T-helper 9 cell (primary cell): Measurements from ENCODE around the gene GRK2.
A peak's percentile ranks its signal among the peaks of the same experiment; 100 is the strongest.
"Not testable (repeated sequence)": the region's sequence is repeated elsewhere in the genome, so short reads cannot be mapped to it uniquely, and the experiment has no call there.

Experiments used
- DNase-seq: peaks from one replicate; pipeline ENCODE4 v3.0.0-alpha.2; 2020

The GRK2 gene

DNA sequence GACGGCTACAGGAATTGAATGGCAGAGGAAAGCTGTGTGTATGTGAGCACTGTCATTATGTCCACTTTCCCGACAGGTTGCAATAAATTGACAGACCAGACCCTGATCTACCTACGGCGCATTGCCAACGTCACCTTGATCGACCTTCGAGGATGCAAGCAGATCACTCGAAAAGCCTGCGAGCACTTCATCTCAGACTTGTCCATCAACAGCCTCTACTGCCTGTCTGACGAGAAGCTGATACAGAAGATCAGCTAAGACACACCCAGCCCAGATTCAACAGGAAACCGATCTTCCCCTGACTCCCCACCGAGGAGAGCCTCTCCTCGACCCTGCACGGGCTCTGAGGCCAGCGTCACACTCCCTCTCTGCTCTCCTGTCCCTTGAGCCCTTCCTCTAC is 11.5 kb upstream of the GRK2 start:
- no peak for DNase-seq

DNA sequence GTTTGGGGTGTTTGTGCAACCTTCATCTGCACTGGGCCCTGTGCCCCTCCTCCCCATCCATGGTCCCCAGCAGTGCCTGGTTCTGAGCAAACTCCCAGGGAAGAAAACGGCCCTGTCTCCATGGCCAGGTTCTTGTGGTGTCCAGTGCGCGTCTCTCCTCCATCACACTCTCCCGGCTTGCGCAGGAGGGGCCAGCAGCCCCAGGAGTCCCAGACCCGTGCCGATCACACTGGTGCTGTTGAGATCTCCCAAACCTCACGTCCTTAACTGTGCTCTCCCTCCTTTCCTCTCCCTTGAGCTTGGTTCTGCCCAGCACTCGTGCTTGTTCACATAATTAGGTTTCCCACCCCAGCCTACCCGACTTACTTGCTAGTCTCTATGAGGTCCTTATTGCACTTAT is 10.9 kb upstream of the GRK2 start:
- no peak for DNase-seq

DNA sequence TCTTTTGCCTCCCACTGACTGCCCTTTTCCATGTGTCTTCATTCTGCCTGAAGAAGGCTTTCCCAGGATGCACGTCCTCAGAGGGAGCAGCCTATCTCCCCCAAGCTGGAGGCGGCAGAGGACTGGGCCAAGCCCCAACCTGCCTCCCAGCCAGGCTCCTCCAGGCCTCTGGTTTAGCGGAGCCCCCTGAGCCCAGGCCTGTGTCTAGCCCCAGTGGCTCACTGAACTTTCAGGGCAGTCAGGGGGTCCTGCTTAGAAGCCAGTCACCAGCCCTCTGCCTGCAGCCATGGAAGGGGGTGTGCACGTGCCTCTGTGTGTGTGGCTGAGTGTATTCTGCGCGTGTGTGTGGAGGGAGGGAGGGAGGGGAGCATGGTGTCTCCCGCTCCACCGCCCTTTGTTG is 10.4 kb upstream of the GRK2 start:
- no peak for DNase-seq

DNA sequence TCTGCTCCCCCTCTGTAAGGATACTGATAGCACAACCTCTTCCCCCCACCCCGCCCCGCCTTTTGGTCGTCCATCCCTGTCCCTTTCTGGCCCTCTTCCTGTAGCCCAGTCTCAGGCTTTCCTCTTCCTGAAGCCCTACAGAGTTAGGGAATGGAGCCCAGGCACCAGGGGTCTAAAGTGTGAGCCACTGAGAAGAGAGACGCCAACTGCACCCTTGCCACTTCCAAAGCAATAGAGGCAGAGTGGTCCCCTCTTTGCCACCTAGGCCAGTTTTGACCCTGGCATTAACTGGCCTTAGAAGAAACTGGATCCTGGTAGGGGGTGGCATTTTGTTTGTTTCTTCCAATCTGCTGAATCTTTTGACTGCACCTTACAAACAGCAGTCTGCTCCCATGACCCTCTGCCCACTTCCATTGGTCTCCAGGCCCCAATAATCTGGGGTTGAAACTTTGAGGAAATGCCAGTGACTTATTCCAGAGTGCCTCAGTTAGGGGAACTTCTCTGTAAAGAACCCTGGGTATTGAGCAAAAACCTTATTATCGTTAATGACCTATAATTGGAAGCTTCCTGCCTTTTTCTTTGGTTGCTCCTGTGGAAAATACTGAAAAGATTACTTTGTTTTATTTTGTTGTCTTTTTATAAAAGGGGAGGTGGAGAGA is 9.7 kb upstream of the GRK2 start:
- DNase-seq: no peak

DNA sequence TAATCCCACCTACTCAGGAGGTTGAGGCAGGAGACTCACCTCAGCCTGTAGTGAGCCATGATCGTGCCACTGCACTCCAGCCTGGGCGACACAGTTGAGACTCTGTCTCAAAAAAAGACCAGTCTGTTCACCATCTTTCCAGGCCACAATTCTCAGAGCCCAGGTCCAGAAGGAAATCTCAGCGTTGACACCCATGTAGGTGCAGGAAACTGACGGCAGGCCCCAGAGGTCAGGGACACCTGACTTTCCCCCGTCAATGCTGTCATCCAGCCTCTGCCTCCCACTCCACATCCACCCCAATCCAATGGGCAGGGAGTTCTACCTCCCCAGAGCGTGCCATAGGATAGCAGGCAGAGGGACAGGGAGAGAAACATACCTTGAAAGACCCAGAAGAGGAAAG is 5.9 kb upstream of the GRK2 start:
- DNase-seq: no peak

DNA sequence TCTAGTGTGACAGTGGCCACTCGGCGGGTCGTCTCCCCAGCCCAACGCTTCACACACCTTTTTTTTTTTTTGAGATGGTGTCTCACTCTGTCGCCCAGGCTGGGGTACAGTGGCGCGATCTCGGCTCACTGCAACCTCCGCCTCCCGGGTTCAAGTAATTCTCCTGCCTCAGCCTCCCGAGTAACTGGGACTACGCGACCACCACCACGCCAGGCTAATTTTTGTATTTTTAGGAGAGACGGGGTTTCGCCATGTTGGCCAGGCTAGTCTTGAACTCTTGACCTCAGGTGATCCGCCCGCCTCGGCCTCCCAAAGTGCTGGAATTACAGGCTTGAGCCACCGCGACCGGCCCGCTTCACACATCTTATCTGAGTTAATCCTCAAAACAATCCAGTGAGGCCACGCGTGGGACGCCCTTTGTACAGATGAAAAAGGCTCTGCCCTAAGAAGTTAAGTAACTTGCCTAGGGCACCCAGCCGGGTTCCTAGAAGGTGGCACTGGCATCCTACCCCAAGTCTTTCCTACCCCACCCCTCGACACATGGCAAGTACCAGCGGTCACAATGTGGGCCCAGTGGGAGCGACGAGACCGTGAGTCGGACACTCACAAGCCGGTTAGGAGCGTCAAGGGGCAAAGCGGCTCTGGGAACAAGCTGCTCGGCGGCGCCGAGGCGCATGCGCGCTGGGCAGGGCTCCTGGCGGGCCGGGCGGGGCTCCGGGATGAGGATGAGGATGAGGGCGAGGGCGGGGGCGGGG is 5.2 kb upstream of the GRK2 start:
- not testable (repeated sequence) for DNase-seq

DNA sequence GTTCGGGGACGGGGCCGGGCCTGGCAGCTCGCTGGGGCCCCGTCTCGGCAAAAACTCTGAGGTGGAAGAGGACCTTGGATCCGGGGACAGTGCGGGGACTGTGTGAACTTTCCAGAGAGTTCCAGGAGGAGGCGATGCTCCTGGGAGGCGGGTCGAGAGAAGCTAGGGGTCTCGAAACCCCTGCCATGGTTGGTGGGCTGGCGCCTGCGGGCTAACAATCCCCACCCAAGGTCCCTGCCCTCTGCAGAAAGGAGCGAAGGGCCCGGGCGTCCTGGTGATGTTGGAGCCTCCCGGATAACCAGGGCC is 4.7 kb upstream of the GRK2 start:
- DNase-seq: no peak

DNA sequence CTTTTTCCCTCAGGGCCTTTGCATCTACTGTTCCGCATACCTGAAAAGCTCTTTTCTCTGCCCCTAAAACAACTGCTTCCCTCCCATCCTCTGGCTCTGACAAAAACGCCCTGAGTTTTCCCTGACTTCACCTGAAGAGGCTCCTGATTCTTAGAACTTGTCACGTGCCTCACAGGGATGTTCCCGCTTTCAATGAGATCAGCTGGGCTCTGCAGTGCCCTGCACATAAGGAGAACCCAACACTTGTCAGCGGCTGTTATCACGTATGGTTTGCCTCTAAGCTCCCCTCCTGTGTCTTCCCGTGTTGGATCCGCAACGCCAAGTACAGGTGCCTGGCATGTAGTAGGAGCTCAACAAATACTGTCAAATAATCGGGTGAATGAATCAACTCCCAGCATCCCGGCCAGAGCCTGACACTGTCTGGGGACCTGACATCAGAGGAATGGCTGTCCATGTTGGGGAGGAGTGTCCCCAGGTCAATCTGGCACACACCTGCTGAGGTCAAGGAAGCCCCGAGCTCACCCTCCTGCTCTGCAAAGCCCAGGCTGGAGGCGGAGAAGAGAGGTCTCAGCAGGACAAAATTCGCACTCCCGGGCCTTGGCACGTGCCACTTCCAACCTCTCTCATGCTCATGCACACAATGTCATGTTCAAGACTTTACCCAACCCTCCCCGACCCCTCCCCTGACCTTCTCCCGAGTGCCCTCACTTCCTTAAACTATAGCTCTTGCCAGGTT is 4.2 kb upstream of the GRK2 start:
- no peak for DNase-seq

DNA sequence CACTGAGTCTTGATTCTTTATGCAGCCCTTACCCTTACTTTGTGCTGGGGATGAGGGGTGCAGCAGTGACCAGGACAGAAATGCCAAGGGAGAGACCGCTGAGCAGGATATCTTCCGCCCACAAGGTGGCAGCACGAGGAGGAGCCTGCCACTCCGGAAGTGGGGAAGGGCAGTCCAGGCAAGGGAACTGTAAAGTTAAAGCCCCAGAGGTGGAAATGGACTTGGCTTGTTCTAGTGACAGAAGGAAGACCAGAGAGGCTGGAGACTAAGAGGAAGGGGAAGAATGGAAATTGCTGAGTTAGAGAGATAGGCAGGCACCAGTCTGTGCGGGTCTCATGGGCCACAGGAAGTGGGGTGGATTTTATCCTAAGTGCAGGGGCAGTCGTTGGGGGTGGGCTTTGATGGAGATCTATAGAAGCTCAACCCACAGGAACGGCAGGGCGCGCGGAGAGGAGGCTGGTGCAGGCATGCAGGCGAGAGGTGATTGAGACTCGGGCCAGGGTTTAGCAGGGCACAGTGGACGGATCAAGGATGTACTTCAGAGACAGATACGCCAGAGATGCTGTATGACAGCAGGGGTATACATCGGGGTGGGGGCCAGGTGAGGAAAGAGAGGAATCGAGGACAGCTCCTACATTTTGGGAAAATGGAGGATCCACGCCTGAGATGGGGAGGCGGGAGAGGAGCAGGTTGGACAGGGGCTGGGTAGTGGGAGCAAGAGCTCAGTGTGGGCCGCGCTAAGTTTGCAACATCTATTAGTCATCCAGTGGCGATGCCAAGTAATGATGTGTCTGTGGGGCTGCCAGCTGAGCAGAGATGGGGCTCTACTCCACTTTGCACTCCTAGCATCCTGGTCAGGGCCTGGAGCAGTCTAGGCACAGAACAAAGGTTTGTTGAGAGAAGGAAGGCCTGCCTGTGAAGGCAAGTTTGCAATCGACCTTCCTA is 3.3 kb upstream of the GRK2 start:
- peak; percentile 68 for DNase-seq

DNA sequence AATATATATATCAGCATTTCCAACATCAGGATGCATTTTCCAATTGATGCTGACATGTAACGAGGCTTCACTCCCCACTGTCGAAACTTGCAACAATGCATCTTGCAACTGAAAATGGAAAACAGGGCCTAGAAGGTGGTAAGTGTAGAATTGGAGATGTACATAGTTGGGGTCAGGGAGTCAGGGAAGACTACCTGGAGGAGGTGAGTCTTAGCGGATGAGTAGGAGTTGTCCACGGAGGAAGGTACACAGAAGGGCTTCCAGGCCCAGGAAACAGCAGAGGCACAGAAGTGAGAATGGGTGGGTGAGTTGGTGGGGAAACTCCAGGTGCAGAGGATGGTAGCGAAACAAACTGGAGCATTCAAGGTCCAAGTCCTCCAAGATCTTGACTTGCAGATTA is 2.0 kb upstream of the GRK2 start:
- no peak for DNase-seq

DNA sequence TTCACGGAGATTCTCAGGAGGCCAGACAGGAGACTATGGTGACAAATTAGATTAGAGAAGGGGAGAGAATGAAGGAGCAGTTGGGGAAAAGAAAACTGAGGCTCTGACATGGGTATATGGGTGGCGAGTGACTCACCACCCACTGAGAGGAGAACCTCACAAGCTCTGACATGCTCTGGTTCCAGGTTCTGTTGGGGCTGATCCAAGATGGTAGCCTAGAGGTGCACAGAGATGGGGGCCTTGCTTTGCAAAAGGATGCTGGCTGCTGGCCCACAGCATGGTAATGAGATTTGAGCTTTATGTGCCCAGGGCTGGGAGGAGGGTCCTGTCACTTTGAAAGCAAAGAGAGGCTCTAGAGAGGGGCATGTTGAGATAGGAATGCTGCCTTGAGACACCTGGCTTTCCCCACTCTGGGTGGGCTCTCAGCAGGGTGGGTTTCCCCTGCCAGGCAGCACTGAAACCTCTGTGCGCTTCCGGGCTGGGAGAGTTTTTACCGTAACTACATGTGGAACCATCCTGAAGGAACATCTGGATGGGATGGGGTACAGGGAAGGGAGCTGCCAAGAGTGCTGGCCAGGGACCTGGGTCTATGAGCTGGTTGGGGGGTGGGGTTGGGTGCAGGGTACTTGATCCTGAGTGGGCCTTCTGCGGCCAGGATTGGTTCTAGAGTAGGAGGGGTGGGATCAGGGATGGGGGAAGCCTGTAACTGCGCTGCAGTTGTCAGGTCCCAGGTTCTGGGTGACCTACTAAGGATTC is 1.2 kb upstream of the GRK2 start:
- no peak for DNase-seq

DNA sequence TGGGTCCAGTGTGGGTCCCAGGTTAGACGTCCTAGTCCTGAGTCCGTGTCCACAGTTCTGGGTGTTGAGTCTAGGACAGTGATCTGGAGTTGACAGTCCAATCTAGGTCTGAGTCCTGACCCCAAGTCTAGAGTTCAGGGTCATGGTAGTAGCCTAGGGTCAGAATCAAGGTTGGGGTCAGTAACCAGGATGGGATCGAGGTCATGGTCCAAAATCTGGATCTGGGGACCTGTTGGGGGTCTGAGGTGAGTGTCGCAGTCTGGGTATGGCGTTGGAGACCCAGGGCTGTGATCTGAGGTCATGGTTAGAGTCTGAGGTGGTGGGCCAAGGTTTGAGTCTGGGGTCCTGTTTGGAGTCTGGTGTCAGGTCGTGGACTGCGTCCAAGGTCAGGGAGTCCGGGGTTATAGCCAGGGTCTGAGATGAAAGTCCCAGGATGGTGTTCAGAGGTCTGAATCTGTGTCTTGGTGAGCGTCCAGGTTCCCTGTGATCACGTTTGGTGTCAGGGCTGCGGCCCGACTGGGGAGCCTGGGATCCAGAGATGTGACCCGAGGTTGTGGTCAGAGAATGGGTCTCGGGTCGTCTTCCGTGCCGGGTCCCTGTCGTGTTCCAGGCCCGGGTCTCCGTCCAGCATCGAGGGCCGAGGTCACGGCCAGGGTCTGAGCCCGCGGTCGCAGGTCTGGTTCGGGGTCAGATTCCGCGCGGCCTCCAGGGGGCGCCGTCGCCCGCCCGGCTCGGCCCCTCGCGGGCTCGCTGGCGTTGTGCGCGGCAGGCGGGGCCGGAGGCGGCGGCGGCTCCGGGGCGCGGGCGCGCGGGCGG is 432 bp upstream of the GRK2 start:
- DNase-seq: peak; percentile 75

DNA sequence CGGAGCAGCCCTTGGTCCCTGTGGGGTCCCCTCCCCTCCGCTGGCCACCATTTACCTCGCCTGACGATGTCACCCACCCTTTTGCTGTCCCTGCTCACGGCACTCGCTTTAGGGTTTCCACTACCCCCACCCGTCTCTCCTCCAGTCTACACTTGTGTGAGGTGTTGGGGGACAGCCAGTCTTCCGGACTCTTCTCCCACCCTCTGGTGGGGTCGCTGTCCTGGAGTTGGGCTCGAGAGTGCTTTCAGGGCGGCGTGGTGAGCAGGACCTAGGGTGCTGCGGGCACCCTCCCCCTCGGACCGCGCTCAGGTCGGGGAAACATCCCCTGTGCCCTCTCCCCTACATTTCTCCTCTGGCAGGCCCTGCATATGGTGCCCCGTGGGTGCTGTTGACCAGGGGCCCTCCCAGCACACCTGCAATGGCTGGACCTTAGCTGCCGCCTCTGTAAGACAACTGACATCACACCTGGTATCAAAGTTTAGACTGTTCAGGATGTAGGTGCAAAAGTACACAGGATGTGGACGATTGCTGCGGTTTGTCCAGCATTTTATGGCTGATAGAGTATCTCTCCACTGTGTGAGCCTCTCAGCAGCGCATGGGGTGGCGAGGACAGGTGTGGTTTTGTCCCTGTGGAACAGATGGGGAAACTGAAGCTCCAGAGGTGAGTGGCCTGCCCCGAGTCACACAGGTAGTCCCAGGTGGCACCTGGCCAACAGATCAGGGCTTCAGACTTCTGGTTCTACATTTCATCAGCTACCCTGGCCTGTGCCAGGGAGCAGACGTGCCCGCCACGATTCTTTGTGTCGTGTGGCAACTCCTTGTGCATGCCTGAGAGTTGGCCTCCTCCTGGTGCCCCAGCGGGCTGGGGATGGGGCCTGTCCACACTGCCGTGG is 1.2 kb downstream of the GRK2 start:
- peak; percentile 37 for DNase-seq

DNA sequence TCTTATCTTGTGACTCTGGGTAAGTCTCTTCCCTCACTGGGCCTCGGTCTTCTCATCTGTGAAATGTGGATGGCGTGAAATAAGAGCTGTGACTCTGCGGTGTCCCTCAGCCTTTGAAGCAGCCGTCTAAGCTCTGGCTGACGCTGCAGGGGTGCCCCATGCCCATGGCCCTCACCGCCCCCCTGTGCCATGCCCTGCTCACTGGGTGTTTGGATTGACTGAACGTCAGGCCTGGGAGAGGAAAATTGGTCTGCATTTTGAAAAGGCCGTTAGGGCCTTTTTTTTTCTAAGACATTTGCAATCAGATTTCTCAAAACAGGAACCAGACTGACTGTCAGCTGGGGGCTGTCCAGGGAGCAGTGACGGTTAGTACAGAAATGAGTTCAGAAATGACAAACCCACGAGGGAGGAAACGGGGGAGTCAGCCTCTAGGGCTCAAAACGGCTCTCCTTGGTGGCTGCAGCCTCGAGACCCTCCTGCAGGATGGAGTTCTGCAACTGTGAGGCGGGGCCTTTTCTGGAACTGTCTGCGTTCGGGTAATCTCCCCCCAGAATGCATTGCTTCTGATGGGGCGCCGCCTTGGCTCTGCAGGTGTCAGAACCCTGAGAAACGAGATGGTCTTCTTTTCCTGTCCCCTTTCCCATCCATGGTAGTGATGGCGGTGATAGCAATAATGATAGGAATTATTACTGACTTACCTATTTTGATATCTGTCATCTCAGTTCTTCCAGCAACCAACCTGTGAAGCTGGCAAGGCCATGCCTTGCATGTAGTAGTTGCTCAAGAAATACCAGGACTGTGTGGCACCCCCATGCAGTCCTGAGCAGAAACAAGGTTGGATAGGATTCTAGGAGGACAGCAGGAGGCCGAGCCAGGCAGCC is 2.0 kb downstream of the GRK2 start:
- DNase-seq: peak; percentile 52

DNA sequence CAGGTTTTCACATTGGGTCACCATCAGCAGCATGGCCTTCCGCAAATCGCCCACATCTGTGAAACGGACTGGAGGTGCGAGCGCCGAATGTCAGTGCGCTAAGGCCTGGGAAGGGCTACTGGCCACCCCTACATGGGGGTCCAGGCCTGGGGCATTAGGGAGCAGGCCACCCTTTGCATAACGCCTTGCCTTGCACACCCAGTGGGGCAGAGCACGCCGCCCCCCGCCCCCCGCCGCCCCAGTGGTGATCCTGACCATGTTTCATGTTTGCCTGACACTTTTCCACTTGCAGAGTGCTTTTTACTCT is 2.6 kb downstream of the GRK2 start:
- DNase-seq: no peak

DNA sequence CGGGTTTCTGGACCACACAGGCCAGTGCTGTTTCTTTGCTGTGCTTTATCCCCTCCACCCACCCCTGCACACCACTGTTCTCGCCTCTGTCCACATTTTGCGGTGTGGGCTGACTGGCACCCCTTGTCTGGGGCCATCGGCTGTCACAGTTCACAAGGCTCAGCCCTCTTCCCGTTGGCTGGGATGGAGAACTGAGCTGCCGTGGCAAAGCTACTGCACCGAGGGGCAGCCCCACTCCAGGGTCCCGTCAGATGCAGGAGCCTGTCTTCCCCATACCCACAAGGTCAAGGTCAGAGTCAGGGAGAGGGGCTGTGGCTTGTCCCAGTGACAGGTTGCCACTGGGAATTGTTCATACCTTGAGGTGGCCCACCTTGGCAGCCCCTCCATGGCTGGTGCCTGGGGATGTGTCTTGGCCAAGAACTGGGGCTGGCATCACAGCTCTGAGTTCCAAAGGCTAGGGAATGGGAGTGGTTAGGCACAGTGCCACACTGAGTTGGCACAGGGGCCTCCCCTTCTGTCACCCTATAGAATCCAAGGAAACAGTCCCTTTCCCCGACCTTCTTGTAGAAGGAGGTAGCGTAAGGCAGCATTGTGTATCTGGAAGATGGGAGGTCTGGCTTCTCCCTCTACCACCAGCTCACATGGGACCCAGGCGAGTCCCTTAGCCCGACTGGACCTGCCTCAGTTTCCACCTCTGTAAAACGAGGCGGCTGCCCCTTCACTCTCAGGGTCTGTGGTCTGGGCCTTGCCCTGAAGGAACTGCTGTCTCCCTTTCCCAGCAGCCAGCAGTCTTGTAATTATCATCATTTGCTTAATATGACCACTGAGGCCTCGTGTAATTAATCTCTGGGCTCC is 3.4 kb downstream of the GRK2 start:
- DNase-seq: no peak

DNA sequence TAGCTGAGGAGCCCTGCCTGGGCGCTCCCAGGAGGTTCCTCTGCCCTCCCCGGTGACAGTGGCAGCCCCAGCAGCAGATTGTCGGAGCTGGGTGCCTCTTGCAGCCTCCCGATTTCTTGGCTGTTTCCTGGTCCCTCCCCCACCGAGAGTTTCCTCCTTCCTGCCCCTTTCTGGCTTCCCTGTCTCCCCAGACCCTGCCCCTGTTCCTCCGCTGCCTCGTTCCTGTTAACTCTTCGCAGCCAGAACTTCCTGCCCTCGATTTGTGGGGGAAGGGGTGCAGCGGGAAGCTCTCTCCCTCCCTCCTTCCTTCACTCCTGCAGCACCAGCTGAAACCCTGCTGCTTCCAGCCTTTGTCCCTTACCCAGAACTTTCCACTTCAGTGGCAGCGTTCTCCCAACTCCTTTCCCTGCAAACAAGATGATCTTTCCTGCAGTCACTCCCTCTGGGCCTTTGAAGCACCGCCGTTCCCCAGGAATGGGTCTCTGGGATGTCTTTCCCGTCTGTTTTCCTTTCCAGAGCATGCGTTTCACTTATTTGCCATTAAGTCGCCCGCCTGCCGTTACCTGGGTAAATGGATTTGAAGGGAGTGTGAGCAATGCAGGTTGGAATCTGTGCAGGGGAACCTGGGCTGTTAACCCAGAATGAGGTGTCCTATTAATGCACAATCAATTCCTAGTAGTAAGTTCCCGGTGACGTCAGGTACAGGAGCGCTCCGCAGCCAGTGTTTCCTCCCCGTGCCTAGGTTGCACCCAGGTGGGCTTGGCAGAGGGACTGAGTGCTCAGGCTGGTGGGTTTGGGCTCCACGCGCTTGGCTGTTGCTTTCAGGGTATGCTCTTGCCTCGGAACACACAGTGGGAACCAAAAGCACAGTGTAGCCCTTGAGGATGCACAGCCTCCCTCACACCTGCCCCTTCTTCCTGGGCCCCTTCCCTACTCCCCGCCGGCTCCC is 4.3 kb downstream of the GRK2 start:
- DNase-seq: no peak
